ENCODE results near the gene HHEX.

DNA sequence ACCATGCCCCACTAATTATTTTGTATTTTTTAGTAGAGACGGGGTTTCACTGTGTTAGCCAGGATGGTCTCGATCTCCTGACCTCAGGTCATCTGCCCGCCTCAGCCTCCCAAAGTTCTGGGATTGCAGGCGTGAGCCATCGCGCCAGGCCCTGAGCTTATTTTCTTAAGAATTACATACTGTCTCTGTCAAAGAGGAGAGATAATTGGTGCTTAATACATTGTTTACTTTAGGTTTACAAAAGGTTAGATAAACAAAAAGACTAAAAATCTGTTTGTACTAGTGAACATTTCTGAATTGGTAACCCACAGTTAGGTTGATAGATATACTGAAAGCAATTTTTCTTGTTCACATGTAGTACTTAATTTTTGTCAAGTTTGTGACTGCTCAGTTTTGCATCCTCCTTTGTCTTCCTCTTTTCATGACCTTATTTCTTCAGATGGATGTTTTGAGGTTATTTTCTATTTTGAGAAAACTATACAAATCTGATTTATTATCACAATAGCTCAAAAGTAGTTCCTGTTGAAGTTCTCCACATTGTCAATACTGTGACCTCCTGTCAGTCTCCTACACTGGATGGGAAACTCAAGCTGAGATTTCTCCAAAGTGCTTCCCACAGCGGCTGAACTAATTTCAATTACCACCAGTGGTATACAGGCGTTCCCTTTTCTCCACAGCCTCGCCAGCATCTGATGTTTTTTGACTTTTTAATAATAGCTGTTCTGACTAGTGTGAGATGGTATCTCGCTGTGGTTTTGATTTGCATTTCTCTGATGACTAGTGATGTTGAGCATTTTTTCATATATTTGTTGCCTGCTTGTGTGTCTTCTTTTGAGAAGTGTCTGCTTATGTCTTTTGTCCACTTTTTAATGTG is 22.5 kb downstream of the HHEX start:
- TF ChIP-seq, protein P1, sequence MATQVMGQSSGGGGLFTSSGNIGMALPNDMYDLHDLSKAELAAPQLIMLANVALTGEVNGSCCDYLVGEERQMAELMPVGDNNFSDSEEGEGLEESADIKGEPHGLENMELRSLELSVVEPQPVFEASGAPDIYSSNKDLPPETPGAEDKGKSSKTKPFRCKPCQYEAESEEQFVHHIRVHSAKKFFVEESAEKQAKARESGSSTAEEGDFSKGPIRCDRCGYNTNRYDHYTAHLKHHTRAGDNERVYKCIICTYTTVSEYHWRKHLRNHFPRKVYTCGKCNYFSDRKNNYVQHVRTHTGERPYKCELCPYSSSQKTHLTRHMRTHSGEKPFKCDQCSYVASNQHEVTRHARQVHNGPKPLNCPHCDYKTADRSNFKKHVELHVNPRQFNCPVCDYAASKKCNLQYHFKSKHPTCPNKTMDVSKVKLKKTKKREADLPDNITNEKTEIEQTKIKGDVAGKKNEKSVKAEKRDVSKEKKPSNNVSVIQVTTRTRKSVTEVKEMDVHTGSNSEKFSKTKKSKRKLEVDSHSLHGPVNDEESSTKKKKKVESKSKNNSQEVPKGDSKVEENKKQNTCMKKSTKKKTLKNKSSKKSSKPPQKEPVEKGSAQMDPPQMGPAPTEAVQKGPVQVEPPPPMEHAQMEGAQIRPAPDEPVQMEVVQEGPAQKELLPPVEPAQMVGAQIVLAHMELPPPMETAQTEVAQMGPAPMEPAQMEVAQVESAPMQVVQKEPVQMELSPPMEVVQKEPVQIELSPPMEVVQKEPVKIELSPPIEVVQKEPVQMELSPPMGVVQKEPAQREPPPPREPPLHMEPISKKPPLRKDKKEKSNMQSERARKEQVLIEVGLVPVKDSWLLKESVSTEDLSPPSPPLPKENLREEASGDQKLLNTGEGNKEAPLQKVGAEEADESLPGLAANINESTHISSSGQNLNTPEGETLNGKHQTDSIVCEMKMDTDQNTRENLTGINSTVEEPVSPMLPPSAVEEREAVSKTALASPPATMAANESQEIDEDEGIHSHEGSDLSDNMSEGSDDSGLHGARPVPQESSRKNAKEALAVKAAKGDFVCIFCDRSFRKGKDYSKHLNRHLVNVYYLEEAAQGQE (IDR thresholded peaks at IDR 0.05; ENCODE audit: insufficient read depth in 1 of 2, low read depth in 2 of 2, low read length in 2 of 2): no peak
- TF ChIP-seq POLR2AphosphoS5 (IDR thresholded peaks at IDR 0.05; ENCODE audit: low read depth, low read length) (no peak), TAF1 (IDR thresholded peaks at IDR 0.05; ENCODE audit: borderline replicate concordance, insufficient read depth, low read length) (no peak), SIN3A (IDR thresholded peaks at IDR 0.05; ENCODE audit: borderline replicate concordance, insufficient read depth, low read length) (no peak)
